ENCODE results near the gene FAT2.

Gene FAT2

GRCh38 chr5:151622367-151623088 lies 31.4 kb upstream of the FAT2 start:
- Histone ChIP-seq H3K4me1 (ENCODE audit: low read length) (no peaks in the 10 kb centered on the region), H3K4me3 (ENCODE audit: low read length) (no peak overlapping the region), H3K27ac (ENCODE audit: low read length) (no peak overlapping the region), H3K9ac (ENCODE audit: low read length) (no peak overlapping the region), H3K4me2 (ENCODE audit: low read length) (no peak overlapping the region), H3K27me3 (ENCODE audit: low read depth, low read length) (peaks cover 24% of the 10 kb centered on the region; the same call in 1 of the 2 replicates), H4K20me1 (ENCODE audit: insufficient read depth, low read length) (no peaks in the 10 kb centered on the region), H3K36me3 (replicated peaks; ENCODE audit: low read depth, low read length) (no peaks in the 10 kb centered on the region), H2AFZ (ENCODE audit: low read depth, low read length) (no peak overlapping the region), H3K79me2 (ENCODE audit: low read length) (no peaks in the 10 kb centered on the region), H3K9me3 (ENCODE audit: insufficient read depth, low read length) (no peaks in the 10 kb centered on the region)
- TF ChIP-seq EZH2phosphoT487 (IDR thresholded peaks at IDR 0.05; ENCODE audit: low read depth) = no peak
- no peak for TF ChIP-seq CTCF (IDR thresholded peaks at IDR 0.05; ENCODE audit: low read depth, low read length)

GRCh38 chr5:151620461-151620840 lies 29.3 kb upstream of the FAT2 start:
- TF ChIP-seq CTCF (IDR thresholded peaks at IDR 0.05; ENCODE audit: low read depth, low read length) = no peak
- H3K4me3 ChIP-seq (ENCODE audit: low read length) = no peak overlapping the region
- H3K27ac ChIP-seq (ENCODE audit: low read length) = no peak overlapping the region
- no peaks in the 10 kb centered on the region for H3K36me3 ChIP-seq (replicated peaks; ENCODE audit: low read depth, low read length)
- no peaks in the 10 kb centered on the region for H3K9me3 ChIP-seq (ENCODE audit: insufficient read depth, low read length)
- H4K20me1 ChIP-seq (ENCODE audit: insufficient read depth, low read length) = no peaks in the 10 kb centered on the region
- H2AFZ ChIP-seq (ENCODE audit: low read depth, low read length) = no peak overlapping the region
- no peak overlapping the region for H3K9ac ChIP-seq (ENCODE audit: low read length)
- H3K27me3 ChIP-seq (ENCODE audit: low read depth, low read length) = peaks cover 24% of the 10 kb centered on the region; the same call in 1 of the 2 replicates
- no peaks in the 10 kb centered on the region for H3K4me1 ChIP-seq (ENCODE audit: low read length)
- no peak overlapping the region for H3K4me2 ChIP-seq (ENCODE audit: low read length)
- no peaks in the 10 kb centered on the region for H3K79me2 ChIP-seq (ENCODE audit: low read length)

- Histone ChIP-seq H3K27ac (ENCODE audit: low read length) (no peak overlapping the region), H3K4me1 (ENCODE audit: low read length) (no peaks in the 10 kb centered on the region), H3K4me2 (ENCODE audit: low read length) (no peak overlapping the region), H3K9ac (ENCODE audit: low read length) (no peak overlapping the region), H3K36me3 (replicated peaks; ENCODE audit: low read depth, low read length) (no peaks in the 10 kb centered on the region), H3K9me3 (ENCODE audit: insufficient read depth, low read length) (no peaks in the 10 kb centered on the region), H3K27me3 (ENCODE audit: low read depth, low read length) (peaks cover 24% of the 10 kb centered on the region; the same call in 1 of the 2 replicates), H3K4me3 (ENCODE audit: low read length) (no peak overlapping the region), H2AFZ (ENCODE audit: low read depth, low read length) (no peak overlapping the region), H3K79me2 (ENCODE audit: low read length) (no peaks in the 10 kb centered on the region), H4K20me1 (ENCODE audit: insufficient read depth, low read length) (no peaks in the 10 kb centered on the region)
- TF ChIP-seq EZH2phosphoT487 (IDR thresholded peaks at IDR 0.05; ENCODE audit: low read depth) (no peak), CTCF (IDR thresholded peaks at IDR 0.05; ENCODE audit: low read depth, low read length) (no peak)
These were observed 28.8 kb upstream of the FAT2 start for GRCh38 chr5:151619812-151620460.

- no peak overlapping the region for H3K4me2 ChIP-seq (ENCODE audit: low read length)
- no peak overlapping the region for H3K27ac ChIP-seq (ENCODE audit: low read length)
- no peaks in the 10 kb centered on the region for H3K4me1 ChIP-seq (ENCODE audit: low read length)
These were observed 27.8 kb upstream of the FAT2 start for GRCh38 chr5:151618907-151619306.

More at GRCh38 chr5:151618907-151619306, 27.8 kb upstream of the FAT2 start:
- no peaks in the 10 kb centered on the region for H3K9me3 ChIP-seq (ENCODE audit: insufficient read depth, low read length)
- H3K4me3 ChIP-seq (ENCODE audit: low read length) = no peak overlapping the region
- no peaks in the 10 kb centered on the region for H3K79me2 ChIP-seq (ENCODE audit: low read length)
- TF ChIP-seq EZH2phosphoT487 (IDR thresholded peaks at IDR 0.05; ENCODE audit: low read depth) (no peak), CTCF (IDR thresholded peaks at IDR 0.05; ENCODE audit: low read depth, low read length) (no peak)
- no peaks in the 10 kb centered on the region for H4K20me1 ChIP-seq (ENCODE audit: insufficient read depth, low read length)
- no peak overlapping the region for H2AFZ ChIP-seq (ENCODE audit: low read depth, low read length)
- peaks cover 24% of the 10 kb centered on the region; the same call in 1 of the 2 replicates for H3K27me3 ChIP-seq (ENCODE audit: low read depth, low read length)
- no peak overlapping the region for H3K9ac ChIP-seq (ENCODE audit: low read length)
- H3K36me3 ChIP-seq (replicated peaks; ENCODE audit: low read depth, low read length) = no peaks in the 10 kb centered on the region
